T-helper 1 cell (primary cell): ENCODE data around the gene CD276.
"Not testable (repeated sequence)": the region's sequence is repeated elsewhere in the genome, so short reads cannot be mapped to it uniquely, and the experiment has no call there.

ENCODE experiments used
- DNase-seq, 5 donors: peaks; one replicate each; pipeline ENCODE4 v3.0.0-alpha.2; 2012 to 2020

The CD276 gene

DNA sequence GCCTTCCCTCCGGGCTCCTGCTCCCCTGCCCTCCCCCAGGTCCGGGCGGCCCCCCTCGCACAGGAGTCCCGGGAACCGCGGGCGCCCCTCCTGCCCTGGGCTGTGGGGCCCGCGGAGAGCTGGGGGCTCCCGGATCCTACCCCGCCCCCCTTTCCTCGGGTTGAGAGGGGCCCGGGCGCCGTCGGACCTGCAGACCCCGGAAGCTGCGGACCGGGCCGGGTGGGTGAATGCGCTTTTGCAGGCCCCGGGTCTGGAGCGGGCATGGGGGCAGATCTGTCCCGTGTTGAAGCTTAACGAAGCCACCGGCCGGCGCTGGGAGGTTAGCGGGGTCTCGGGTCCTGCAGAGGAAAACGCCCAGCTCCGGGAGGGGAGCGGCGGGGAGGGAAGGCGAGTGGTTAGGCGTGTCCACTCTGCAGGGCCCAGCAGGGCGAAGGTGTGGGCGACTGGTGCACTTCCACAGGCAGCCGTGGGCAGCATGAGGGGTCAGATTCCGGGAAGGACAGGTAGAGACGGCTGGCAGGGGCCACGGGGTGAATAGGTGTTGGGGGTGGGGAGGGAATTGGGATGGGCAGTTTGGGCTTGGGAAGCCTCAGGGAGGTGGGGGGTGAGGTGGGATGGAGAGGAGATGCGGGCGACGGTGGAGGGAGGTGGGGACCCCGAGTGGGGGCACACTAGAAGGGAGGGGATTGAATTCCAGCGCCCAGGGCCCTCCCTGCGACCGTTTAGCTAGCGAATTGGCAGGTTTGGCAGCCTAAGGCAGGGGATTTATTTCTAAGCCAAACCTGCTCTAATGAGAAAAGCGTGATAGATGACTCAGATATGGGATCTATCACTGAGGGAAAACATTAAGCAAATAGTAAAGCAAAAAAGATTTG is 635 bp downstream of the CD276 start:
- DNase-seq, result no peak

DNA sequence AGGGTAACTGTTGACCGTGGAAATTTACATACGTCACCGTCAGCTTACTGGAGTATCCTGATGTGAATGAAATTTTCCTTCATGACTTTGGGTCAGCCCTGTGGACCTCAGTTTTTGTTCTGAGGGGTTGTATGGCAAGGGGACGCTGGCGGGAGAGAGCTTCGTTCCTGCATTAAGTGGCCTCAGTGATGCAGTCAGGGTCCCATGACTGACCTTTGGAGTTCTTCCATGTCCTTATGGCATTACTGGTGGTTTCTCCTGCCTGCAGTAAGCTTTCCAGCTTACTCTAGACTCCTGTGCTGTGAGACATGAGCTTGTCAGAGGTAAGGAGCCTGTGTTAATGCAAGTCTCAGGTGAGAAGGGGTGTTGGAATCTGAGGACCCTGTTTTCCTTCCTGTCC is 1.8 kb downstream of the CD276 start:
- no peak for DNase-seq

DNA sequence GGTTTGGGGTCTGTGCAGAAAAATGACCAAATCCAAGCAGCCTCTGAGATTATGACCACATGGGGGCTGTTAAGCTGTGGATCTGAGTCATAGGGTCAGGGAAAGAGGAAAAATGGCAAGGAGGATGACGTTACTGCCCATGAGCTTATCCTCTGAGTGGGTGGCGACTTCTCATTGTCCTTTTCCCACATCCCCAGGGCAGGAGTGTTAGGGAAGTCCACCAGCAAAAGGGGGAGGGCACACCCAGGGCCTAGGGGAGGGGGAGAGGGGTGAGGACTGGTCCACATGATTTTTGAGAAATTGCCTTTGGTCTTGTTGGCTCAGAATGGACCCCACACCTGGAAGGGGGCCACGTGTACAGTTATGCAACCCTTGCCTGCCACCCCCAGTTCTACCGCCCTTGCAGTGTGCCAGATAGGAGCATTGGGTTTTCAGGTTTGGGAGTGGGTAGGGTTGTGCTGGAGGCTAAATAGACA is 2.6 kb downstream of the CD276 start:
- DNase-seq, result no peak

DNA sequence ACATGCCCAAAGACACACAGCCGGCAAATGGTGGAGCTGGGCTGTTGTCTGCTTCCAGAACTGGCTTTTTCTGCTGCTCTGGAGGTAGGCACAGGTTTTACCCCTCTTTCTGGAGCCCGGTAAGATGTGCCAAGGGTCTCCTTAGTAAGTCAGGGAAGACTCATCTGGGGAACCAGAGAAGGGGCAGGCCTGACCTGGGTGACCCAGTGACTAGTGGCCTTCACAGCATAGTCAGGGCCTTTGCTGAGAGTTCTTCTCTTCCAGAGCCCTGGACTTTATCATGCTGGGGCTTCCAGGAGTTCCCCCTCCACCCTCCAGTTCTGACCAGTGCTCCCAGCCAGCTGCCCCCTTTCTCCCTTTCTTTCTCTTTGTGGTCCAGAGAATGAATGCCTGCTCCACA is 3.2 kb downstream of the CD276 start:
- no peak for DNase-seq

DNA sequence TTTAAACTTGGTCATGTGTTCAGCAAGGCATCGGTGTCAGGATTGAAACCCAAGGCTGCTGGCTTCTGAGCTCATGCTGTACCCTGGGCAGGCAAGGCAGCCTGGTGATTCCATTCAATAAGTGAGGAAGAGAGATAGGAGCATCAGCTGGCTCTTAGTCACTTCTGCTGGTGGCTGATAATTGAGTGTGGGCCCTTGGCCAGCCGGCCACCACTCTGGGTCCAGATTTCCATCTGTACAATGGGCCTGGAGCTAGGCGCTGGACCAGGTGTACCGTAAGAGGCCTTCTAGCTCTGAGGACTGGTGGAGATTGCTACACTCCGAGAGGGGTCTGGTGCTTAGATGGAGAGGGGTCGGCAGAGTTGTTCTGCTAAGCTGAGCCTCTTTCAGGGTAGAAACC is 4.3 kb downstream of the CD276 start:
- DNase-seq, result no peak

DNA sequence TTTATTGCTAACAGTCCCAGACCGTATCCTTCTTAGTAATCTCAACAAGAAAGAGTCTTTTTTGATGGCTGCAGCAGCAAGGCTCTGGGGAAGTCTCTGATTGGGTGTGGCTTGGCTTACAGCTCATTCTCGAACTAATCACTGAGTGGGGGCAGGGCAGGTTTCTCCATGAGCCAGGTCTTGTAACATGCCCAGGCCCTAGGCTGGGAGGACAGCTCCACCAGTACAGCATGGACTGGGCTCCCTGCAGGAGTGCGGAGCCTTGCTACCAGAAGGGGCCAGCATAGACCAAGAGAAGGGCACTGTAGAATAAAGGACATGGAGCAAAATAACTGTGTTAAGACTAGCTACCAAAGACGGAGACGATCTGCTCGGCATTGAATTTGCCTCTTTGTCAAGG is 7.2 kb downstream of the CD276 start:
- no peak for DNase-seq

DNA sequence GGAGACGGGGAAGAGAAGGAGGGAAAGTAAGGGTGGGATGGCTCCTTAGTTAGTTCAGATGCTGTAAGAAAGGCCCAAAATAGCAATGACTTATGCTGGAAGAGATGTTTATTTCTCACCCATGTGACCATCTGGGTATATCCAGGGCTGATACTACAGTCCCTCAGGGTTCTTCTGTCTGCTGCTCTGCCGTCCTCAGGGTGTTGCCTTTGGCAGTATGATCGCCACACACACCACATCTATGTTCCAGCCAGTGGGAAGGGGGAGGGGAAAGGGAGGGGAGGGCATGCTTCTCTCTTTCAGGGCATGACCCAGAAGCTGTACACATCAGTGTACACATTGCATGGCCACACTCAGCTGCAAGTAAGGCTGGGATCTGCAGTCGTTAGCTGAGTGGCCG is 10.2 kb downstream of the CD276 start:
- no peak for DNase-seq

DNA sequence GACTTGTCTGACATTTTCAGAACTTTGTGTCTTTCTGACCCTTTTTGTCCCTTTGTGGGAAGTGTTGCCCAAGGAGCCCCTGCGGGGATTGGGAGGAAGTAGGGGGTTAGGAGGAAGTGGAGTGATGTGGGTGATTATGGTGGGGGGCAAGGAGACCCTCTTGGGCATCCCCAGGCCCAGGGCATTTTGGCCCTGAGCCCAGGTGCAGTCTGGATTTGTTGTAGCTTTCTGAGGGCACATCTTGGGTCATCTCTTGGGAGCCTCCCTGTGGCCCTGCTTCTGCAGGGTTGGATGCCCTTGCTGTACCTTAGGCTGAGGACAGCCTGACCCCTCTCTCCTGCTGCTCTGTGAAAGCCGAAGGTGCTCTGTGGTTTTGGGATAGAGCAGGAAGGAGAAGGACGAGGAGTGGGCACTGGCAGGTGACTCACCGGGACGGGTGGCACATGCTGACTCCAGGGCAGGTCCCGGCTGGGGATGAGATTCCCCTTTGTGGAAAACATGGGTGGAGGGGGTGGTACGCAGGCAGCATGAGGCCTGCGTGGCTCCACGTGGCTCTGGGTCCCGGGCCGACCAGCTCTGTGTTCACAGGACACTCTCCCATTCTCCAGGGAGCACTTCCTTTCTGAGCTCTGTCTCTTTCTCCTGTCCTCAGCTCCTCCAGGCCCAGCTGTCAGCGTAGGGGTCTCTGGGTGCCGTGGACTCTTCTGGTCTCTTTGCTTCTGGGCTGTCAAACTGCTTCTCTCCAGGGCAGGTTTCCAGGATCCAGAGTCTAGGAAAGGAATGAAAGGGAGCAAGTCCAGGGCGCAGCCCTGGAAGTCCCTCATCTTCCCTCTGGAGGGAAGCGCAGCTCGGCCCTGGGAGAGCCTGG is 11.8 kb downstream of the CD276 start:
- no peak for DNase-seq

DNA sequence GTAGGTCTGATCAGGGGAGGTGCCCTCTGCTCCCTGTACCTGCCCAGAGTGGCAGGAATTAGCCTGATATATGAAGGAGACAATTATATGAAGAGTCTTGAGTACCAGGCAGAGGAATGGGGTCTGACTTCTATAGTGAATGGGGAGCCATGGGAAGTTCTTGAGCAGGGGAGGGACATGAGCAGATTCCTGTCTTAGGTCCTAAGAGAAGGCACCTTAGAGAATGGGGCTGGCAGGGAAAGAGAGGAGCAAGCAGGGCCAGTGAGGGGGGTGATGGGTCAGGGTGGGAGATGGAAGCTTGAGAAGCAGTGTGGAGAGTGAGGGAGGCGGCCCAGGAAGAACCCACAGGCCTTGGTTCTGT is 12.4 kb downstream of the CD276 start:
- no peak for DNase-seq

DNA sequence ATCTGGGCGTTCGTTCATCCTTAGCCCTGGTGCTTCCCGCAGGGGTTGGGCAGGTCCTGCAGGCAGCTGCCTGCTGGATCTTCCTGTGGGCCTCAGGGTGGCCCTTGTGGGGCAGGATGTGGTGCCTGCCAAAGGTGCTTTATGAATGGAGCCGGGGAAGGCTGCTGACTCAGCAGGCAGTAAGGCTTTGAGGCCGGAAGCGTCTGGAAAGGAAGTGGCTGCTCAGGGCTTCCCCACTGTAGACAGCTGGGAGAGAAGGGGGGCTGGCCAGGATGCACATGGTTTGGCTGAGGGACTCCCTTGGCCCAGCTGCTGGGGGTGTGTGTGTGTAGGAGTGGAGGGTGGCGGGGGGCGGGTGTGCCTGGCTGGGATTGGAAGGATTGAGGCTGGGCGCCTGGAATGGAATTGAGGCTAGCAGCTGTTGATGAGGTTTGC is 12.9 kb downstream of the CD276 start:
- DNase-seq, result peak; percentile 54 to 92 (median 63)

DNA sequence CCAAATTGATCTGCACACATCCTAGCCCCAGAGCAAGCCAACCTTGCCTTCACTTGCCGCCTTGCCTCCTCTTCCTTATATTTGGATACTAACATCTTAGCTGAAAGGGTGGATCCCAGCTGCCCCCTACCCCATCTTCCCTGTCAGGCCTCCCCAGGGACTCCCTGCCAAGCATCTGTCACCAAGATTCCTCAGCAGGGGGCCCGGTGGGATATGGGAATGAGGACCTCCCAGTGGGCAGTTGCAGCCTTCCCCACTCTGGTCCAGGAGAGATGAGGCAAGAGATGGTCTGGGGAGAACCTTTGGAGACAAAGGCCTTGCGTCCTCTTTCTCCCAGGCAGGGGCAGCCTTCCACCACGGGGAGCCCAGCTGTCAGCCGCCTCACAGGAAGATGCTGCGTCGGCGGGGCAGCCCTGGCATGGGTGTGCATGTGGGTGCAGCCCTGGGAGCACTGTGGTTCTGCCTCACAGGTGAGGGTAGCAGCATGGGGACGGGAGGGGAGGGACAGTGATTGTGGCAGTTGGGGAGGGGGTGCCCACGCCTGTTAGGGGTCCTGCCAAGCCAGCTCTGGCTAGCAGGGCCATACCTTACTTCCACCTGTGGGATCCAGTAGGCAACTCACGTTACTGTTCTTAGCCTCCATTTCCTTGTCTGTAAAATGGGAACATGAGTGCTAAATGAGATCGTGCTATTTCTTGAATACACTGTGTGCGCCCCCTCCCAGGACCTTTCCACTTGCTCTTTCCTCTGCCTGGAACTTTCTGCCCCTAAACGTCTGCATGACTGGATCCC is 15.3 kb downstream of the CD276 start:
- no peak for DNase-seq

DNA sequence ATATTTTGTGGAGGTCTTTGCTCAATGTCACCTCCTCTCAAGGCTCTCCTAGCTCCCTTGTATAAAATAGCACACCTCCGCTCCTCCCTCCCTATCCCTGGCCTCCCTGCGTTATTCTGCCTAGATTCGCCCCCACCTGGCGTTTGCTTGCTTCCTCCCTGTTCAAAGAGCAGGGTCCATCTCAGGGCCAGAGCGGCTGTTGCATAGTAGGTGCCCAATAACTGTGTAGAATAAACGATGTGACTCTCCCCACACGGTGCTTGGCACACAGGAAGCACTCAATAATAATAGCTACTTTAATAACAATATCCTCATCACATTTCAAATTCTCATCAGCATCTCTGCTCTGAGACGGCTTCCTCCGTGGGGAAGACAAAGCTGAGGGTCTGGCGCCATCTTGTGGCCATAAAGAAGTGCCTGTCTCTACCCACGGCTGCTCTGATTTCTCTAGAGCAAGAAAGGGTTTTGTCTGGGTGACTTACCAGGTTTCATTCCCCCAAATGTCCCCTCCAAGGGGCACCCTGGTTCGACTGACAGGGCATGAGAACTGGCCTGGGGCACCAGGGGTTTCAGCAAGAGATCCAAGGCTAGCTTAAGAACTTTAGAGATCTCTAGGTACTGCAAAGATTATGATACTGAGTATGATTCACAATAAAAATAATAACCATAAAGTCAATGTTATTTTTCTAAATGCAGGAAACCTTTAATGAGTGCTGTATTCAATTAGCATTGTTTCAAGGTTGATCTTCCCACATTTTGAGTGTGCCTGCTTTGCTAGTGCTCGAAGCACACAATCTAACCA is 16.1 kb downstream of the CD276 start:
- DNase-seq, result peak; percentile 42 to 77 (median 61)

DNA sequence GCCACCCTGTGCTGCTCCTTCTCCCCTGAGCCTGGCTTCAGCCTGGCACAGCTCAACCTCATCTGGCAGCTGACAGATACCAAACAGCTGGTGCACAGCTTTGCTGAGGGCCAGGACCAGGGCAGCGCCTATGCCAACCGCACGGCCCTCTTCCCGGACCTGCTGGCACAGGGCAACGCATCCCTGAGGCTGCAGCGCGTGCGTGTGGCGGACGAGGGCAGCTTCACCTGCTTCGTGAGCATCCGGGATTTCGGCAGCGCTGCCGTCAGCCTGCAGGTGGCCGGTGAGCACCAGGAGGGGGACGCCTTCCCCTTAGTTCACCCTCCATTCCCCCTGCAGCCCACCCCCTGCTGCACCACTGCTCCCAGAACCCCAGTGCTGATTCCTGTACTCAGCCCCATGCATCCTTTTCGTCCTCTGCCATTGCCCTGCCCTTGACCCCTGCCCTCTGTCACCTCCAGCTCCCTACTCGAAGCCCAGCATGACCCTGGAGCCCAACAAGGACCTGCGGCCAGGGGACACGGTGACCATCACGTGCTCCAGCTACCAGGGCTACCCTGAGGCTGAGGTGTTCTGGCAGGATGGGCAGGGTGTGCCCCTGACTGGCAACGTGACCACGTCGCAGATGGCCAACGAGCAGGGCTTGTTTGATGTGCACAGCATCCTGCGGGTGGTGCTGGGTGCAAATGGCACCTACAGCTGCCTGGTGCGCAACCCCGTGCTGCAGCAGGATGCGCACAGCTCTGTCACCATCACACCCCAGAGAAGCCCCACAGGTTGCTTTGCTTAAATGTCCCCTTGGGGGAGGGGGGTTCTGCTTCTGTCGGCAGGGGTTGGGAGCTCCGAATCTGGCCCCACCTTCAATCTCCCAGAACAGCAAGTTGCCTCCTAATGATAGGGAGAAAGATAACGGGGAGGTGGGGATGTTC is 18.4 kb downstream of the CD276 start:
- not testable (repeated sequence) for DNase-seq

DNA sequence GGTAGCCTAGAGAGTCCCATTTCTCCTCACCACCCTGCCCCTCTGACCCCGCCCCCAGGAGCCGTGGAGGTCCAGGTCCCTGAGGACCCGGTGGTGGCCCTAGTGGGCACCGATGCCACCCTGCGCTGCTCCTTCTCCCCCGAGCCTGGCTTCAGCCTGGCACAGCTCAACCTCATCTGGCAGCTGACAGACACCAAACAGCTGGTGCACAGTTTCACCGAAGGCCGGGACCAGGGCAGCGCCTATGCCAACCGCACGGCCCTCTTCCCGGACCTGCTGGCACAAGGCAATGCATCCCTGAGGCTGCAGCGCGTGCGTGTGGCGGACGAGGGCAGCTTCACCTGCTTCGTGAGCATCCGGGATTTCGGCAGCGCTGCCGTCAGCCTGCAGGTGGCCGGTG is 19.4 kb downstream of the CD276 start:
- not testable (repeated sequence) for DNase-seq

DNA sequence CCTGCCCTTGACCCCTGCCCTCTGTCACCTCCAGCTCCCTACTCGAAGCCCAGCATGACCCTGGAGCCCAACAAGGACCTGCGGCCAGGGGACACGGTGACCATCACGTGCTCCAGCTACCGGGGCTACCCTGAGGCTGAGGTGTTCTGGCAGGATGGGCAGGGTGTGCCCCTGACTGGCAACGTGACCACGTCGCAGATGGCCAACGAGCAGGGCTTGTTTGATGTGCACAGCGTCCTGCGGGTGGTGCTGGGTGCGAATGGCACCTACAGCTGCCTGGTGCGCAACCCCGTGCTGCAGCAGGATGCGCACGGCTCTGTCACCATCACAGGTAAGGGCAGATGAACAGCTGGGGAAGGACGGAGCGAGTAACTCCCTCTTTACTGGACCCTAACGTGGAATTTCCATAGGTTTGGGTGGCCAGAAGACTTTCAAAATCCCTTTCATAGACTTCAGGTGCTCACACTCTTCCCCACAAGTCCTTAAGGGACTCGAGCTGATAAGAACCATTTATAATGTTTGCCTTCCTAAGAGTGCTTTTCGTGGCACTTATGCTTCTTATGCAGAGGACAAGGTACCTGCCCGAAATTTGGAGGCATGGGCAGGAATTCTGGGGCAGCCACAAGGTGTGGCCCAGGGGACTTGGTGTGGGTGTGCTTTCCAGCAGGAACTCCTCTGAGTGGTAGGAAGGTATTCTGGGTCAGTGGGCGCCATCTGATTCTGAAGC is 20.1 kb downstream of the CD276 start:
- DNase-seq, result not testable (repeated sequence)

DNA sequence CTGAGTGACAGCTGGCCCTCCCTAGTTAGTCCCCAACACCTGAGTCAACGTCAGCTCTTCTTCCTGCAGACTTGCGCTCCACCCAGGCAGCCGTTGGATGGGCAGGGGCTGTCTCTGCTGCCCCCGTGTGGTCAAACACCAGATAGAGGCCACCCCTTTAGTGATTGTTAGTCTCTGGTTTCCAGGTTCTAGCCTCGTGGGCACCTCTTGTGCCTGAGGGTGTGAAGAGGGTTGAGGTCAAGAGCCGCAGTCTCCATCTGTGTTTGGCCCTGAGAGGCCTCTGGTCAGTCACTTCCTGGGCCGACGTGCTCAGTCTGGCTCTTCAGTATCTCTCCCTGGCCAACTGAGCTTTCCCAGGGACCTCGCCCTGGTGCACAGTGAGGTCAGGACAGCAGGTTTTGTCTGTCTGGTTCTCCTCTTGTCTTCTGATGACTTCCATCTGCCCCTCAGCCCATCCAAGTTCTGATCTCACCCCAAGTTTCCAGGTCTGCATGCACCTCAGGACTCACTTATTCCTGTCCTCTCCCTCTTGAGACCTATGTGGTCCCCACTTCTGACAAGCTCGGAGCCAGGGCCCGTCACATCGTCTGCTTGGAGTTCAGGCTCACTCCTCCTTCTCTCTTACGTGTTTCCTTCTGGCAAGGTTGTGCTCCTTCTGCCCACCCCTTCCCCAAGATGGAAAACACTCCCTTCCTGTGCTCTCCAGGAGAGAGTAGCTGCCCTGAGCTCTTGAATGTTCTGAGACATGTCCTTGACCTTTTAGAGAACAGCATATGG is 20.9 kb downstream of the CD276 start:
- DNase-seq, result peak in 4 of 5 donors; percentile 37 to 70 (median 50)

DNA sequence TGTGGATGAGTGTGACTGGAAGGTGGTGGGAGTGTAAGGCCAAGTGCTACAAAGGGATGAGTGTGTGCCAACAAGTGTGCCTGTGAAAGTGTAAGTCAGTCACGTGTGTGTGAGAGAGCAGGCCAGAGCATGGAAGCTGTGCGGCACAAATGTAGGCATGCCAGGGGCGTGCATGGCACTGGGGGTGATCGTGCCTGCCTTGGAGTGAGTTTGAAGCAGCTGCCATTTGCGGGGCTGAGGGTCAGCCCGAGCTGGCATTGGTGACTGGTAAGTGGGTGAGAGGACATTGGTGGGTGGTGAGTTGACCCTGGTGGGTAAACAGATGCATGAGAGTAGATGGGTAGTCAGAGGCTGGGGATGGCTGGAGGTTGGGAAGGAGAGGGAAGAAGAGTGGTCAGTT is 24.5 kb downstream of the CD276 start:
- no peak for DNase-seq

DNA sequence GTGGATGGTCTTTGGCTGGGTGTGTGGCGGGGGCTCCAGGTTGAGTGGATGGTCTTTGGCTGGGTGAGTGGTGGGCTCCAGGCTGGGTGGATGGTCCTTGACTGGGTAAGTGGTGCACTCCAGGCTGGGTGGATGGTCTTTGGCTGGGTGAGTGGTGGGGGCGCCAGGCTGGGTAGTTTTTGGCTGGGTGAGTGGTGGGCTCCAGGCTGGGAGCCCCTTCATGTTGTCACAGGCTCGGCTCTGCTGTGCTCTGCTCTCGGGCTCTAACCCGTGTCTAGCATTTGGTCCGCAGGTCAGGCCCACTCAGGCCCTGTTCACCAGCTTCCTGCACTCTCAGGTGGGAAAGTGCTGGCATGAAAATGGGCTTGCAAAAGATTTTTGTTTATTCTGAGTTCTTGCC is 25.1 kb downstream of the CD276 start:
- DNase-seq, result no peak

DNA sequence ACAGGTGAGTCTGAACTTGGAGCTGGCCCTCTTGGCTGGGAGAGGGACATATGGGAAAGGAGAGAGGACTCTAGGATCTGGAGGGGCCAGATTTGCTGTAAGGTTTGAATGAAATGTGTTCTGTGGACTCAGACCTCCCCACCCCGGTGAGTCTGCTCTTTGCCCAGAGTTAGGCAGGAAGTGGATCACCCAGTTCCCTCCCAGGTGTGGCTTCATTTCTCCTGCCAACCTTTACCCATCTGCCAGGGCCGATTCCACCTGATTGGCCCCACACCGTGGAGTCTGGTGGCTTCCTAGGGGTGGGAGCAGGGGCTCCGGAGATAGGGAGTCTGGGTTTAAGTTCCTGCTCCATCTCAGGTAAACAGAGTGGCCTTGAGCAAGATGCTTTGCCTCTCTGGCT is 25.5 kb downstream of the CD276 start:
- no peak for DNase-seq
